WTC11 (cell line): ENCODE data around the gene WWOX. TPM values are rescaled to one million over a fixed set of nuclear protein-coding genes. Genes with fewer than 3 reads are reported as not detected.

Experiments
- ATAC-seq: fragments of 200-7000 bp; cut with Tn5 transposase; 2 replicates; pipeline ENCODE4 v1.10.0; 2021; ENCODE audit warnings: mild to moderate bottlenecking, moderate library complexity
- CTCF ChIA-PET: fragments of 300-600 bp; sonication (Branson Sonifier 250); formaldehyde crosslinking; loops from one replicate; lab custom pipeline; 2021; ENCODE audit warnings: antibody characterized with exemption; lab: Charles Lee
- POLR2A ChIA-PET: fragments of 350-600 bp; sonication (Branson Sonifier 250); formaldehyde crosslinking; loops from one replicate; lab custom pipeline; 2021; ENCODE audit warnings: antibody characterized with exemption; lab: Charles Lee
- DNase-seq: peaks from one replicate; pipeline ENCODE4 v3.0.0; 2021; ENCODE audit warnings: low spot score
- H3K27ac Mint-ChIP-seq: 2 replicates; pipeline ENCODE4 v1.8.0; 2021; ENCODE audit warnings: mixed read lengths
- H3K27me3 Mint-ChIP-seq: 2 replicates; pipeline ENCODE4 v1.8.0; 2021; ENCODE audit warnings: low read depth, mild to moderate bottlenecking, moderate library complexity, mixed read lengths
- H3K36me3 Mint-ChIP-seq: 2 replicates; pipeline ENCODE4 v1.8.0; 2021; ENCODE audit warnings: mixed read lengths
- H3K4me1 Mint-ChIP-seq: 2 replicates; pipeline ENCODE4 v1.8.0; 2022; ENCODE audit warnings: mixed read lengths
- H3K4me3 Mint-ChIP-seq: 2 replicates; pipeline ENCODE4 v1.8.0; 2021; ENCODE audit warnings: mild to moderate bottlenecking, moderate library complexity, mixed read lengths
- H3K9me3 Mint-ChIP-seq: 2 replicates; pipeline ENCODE4 v1.8.0; 2021; ENCODE audit warnings: mixed read lengths
- AFF4 ChIP-seq: sonication (generic); formaldehyde crosslinking; IDR thresholded peaks from 2 replicates; pipeline ENCODE4 v1.8.1; 2023; ENCODE audit warnings: mild to moderate bottlenecking, missing genetic modification reagents, borderline replicate concordance
- ATF2 ChIP-seq: sonication (generic); formaldehyde crosslinking; IDR thresholded peaks from 2 replicates; pipeline ENCODE4 v1.8.1; 2022; ENCODE audit warnings: low read depth, missing genetic modification reagents, borderline replicate concordance
- E2F1 ChIP-seq: sonication (generic); formaldehyde crosslinking; IDR thresholded peaks from 2 replicates; pipeline ENCODE4 v1.8.0; 2022; ENCODE audit warnings: mild to moderate bottlenecking, missing genetic modification reagents
- EMX1 ChIP-seq: fragments of 250-450 bp; sonication (Bioruptor Pico); IDR thresholded peaks from 2 replicates; pipeline ENCODE4 v1.8.0; 2021; ENCODE audit warnings: mild to moderate bottlenecking
- FOXK1 ChIP-seq: sonication (generic); formaldehyde crosslinking; IDR thresholded peaks from 2 replicates; pipeline ENCODE4 v1.8.0; 2022; ENCODE audit warnings: mild to moderate bottlenecking, moderate library complexity, missing genetic modification reagents
- FOXP1 ChIP-seq: sonication (generic); formaldehyde crosslinking; IDR thresholded peaks from 2 replicates; pipeline ENCODE4 v1.8.0; 2022; ENCODE audit warnings: missing genetic modification reagents, mild to moderate bottlenecking, moderate library complexity, borderline replicate concordance
- GRHL2 ChIP-seq: fragments of 250-450 bp; sonication (Bioruptor Pico); IDR thresholded peaks from 2 replicates; pipeline ENCODE4 v1.8.0; 2022; ENCODE audit warnings: mild to moderate bottlenecking, moderate library complexity; ENCODE audit not compliant: insufficient replicate concordance, severe bottlenecking
- HMGXB4 ChIP-seq: sonication (generic); formaldehyde crosslinking; IDR thresholded peaks from 2 replicates; pipeline ENCODE4 v1.8.1; 2023; ENCODE audit warnings: mild to moderate bottlenecking, moderate library complexity, missing genetic modification reagents
- IRF2 ChIP-seq: sonication (generic); formaldehyde crosslinking; IDR thresholded peaks from 2 replicates; pipeline ENCODE4 v1.8.0; 2022; ENCODE audit warnings: low read depth, missing genetic modification reagents, borderline replicate concordance
- NR2C2 ChIP-seq: sonication (generic); formaldehyde crosslinking; IDR thresholded peaks from 2 replicates; pipeline ENCODE4 v1.8.0; 2022; ENCODE audit warnings: mild to moderate bottlenecking, missing genetic modification reagents
- SMAD4 ChIP-seq: sonication (generic); formaldehyde crosslinking; IDR thresholded peaks from 2 replicates; pipeline ENCODE4 v1.8.0; 2022; ENCODE audit warnings: mild to moderate bottlenecking, missing genetic modification reagents
- SOX15 ChIP-seq: fragments of 250-450 bp; sonication (Bioruptor Pico); IDR thresholded peaks from 2 replicates; pipeline ENCODE4 v1.9.0; 2021; ENCODE audit warnings: mild to moderate bottlenecking
- SP1 ChIP-seq: sonication (generic); formaldehyde crosslinking; conservative IDR thresholded peaks from 2 replicates; pipeline ENCODE4 v1.8.1; 2022; ENCODE audit warnings: missing genetic modification reagents
- TEAD4 ChIP-seq: sonication (generic); formaldehyde crosslinking; IDR thresholded peaks from 2 replicates; pipeline ENCODE4 v1.8.0; 2022; ENCODE audit warnings: mild to moderate bottlenecking, missing genetic modification reagents
- ZNF232 ChIP-seq: sonication (generic); formaldehyde crosslinking; IDR thresholded peaks from 2 replicates; pipeline ENCODE4 v1.8.0; 2022; ENCODE audit warnings: mild to moderate bottlenecking, missing genetic modification reagents
- ZNF263 ChIP-seq: sonication (generic); formaldehyde crosslinking; IDR thresholded peaks from 2 replicates; pipeline ENCODE4 v1.8.1; 2022; ENCODE audit warnings: low read depth, mild to moderate bottlenecking, moderate library complexity, missing genetic modification reagents
- ZNF512 ChIP-seq: sonication (generic); formaldehyde crosslinking; IDR thresholded peaks from 2 replicates; pipeline ENCODE4 v1.8.1; 2022; ENCODE audit warnings: missing genetic modification reagents, borderline replicate concordance
- total RNA-seq: library from RNA; stranded (reverse); gene quantifications from 3 replicates; pipeline ENCODE4 v1.2.3, GENCODE V29; 2021

Gene WWOX
- total RNA-seq, 1 experiment from 2014 or later, result 15.7 TPM

- Mint-ChIP-seq H3K9me3 (no peaks in the 10 kb centered on the region), H3K4me3 (no peak overlapping the region), H3K27ac (no peak overlapping the region), H3K36me3 (no peaks in the 10 kb centered on the region), H3K4me1 (no peaks in the 10 kb centered on the region), H3K27me3 (no peaks in the 10 kb centered on the region)
- CTCF ChIA-PET, result no interaction called here
- POLR2A ChIA-PET, result no interaction called here
- no peak for TF ChIP-seq HMGXB4
- TF ChIP-seq E2F1 (CRISPR knock-in tag), result no peak
- no peak for TF ChIP-seq ATF2 (CRISPR knock-in tag)
- TF ChIP-seq EMX1 (CRISPR knock-in tag), result no peak
- TF ChIP-seq NR2C2 (CRISPR knock-in tag), result no peak
- no peak for TF ChIP-seq ZNF232
- TF ChIP-seq SOX15 (CRISPR knock-in tag), result no peak
- no peak for TF ChIP-seq FOXP1 (CRISPR knock-in tag)
- TF ChIP-seq SMAD4 (CRISPR knock-in tag), result no peak
- TF ChIP-seq FOXK1, result no peak
- DNase-seq (no peak), ATAC-seq (no peak)
Observed at GRCh38 chr16:78760611-78761010, 661.2 kb downstream of the WWOX start.

DNA sequence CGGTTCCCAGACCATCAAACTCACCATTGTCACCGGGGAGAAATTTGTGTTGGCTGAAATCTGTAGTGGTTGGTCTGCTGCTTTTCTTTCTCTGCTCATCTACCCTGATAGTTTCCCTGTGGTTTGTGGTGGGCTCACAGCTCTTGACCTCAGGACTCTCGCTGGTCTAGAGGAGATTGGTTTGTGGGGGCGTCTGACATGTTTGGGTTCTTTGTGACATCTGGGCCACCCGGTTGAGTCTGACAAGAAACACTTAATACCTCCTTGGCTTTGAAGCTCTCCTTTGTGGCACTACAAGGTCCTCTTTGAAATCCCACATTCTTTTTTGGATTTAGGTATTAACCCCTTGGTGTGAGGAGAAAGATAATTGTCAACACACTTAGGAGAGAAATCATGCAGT is 662.0 kb downstream of the WWOX start:
- DNase-seq (no peak), ATAC-seq (no peak)
- no peaks in the 10 kb centered on the region for H3K4me1 Mint-ChIP-seq
- H3K27ac Mint-ChIP-seq, result no peak overlapping the region
- no peaks in the 10 kb centered on the region for H3K36me3 Mint-ChIP-seq
- no peaks in the 10 kb centered on the region for H3K27me3 Mint-ChIP-seq
- TF ChIP-seq AFF4 (CRISPR knock-in tag) (no peak), SMAD4 (CRISPR knock-in tag) (no peak), FOXK1 (no peak), IRF2 (CRISPR knock-in tag) (no peak), ZNF263 (no peak), GRHL2 (CRISPR knock-in tag) (no peak), SP1 (CRISPR knock-in tag) (no peak), ZNF512 (CRISPR knock-in tag) (no peak), TEAD4 (CRISPR knock-in tag) (no peak)
- H3K9me3 Mint-ChIP-seq, result no peaks in the 10 kb centered on the region
- POLR2A ChIA-PET, result no interaction called here
- CTCF ChIA-PET, result interaction anchor here (1.9 kb wide), 1 partner anchor 9 kb away, joined by 10 read pairs; no protein-coding TSS in a partner anchor
- no peak overlapping the region for H3K4me3 Mint-ChIP-seq
